Activated naive CD8-positive, alpha-beta T cell treated with anti-CD3 and anti-CD28 coated beads for 36 hours (primary cell): ENCODE measurements around the gene TOMM20. TPM values are rescaled to one million over a fixed set of nuclear protein-coding genes. Genes with fewer than 3 reads are reported as not detected.
"Not testable (repeated sequence)": the region's sequence is repeated elsewhere in the genome, so short reads cannot be mapped to it uniquely, and the experiment has no call there.

Source experiments
- DNase-seq: peaks from one replicate; pipeline ENCODE4 v3.0.0; 2021
- H3K27ac Mint-ChIP-seq: one replicate; pipeline ENCODE4 v1.8.0; 2022; ENCODE audit warnings: mild to moderate bottlenecking, moderate library complexity, mixed read lengths
- H3K27me3 Mint-ChIP-seq: one replicate; pipeline ENCODE4 v1.8.0; 2022; ENCODE audit warnings: mild to moderate bottlenecking, mixed read lengths
- H3K36me3 Mint-ChIP-seq: one replicate; pipeline ENCODE4 v1.8.0; 2021; ENCODE audit warnings: mild to moderate bottlenecking, mixed read lengths
- H3K4me1 Mint-ChIP-seq: one replicate; pipeline ENCODE4 v1.8.0; 2021; ENCODE audit warnings: mixed read lengths
- H3K4me3 Mint-ChIP-seq: one replicate; pipeline ENCODE4 v1.8.0; 2022; ENCODE audit warnings: mild to moderate bottlenecking, moderate library complexity, mixed read lengths
- H3K9me3 Mint-ChIP-seq: one replicate; pipeline ENCODE4 v1.8.0; 2022; ENCODE audit warnings: mixed read lengths
- total RNA-seq, 2 experiments: library from RNA; stranded (reverse); gene quantifications; one replicate each; pipeline ENCODE4 v1.2.3, GENCODE V29; 2021

TOMM20 gene
- total RNA-seq, 2 experiments from 2014 or later = 131 to 150 TPM

DNA sequence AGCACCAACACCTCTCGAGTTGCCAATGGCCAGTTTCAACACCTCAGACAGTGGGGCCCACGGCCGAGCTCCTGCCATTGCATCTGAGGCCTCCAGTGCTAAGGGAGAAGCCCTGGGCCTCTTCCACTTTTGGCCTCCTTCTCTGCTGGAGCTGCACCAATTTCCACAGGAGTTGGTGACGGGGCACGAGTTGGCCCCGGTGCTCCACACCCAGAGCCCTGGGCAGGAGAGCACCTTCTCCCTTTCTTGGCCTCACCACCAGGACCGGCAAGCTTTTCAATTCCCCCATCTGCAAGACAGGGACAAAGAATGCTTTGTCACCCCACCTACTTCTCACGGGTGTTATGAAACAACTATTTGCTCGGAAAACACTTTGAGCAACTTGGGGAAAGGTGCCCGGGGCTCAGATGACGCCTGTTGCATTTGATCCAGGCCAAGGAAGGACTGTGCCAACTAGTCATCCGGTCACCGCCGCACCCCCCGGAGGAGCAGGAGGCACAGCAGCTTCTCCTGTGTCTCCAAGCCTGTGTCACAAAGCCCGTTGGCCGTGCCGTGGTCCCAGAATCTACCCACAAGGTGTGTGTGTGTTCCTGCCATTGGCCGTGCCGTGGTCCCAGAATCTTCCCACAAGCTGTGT is 55.2 kb downstream of the TOMM20 start:
- peaks cover 34% of the 10 kb centered on the region for H3K4me1 Mint-ChIP-seq
- H3K27ac Mint-ChIP-seq = no peak overlapping the region
- no peaks in the 10 kb centered on the region for H3K27me3 Mint-ChIP-seq
- no peaks in the 10 kb centered on the region for H3K9me3 Mint-ChIP-seq
- no peaks in the 10 kb centered on the region for H3K36me3 Mint-ChIP-seq
- H3K4me3 Mint-ChIP-seq = no peak overlapping the region
- no peak for DNase-seq

DNA sequence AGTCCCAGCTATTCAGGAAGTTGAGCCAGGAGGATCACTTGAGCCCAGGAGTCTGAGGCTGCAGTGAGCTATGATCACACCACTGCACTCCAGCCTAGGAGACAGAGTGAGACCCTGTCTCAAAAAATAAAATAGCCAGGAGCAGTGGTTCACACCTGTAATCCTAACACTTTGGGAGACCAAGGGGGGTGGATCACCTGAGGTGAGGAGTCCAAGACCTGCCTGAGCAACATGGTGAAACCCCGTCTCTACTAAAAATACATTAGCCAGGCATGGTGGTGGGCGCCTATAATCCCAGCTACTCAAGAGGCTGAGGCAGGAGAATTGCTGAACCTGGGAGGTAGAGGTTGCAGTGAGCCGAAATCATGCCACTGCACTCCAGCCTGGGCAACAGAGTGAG is 56.1 kb downstream of the TOMM20 start:
- H3K9me3 Mint-ChIP-seq, H3K27me3 Mint-ChIP-seq, H3K4me3 Mint-ChIP-seq, H3K27ac Mint-ChIP-seq, H3K36me3 Mint-ChIP-seq, DNase-seq: not testable (repeated sequence)
- H3K4me1 Mint-ChIP-seq = peaks cover 35% of the 10 kb centered on the region

DNA sequence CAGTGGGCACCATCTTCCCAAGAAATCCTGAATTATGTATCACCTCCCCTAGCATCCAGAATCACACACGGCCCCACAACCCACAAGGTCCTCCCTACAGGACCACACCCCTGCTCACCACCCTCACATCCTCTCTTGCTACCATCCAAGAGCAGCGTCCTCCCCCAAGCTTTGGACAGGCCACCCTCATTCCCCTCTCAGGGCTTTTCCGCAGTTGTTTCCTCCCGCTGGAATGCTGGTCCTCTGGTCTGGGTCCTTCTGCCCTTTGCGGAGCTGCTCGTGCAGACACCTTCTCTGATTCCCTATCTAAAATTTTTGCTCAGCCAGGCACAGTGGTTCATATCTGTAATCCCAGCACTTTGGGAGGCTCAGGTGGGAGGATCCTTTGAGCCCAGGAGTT is 56.5 kb downstream of the TOMM20 start:
- H3K4me1 Mint-ChIP-seq = peaks cover 33% of the 10 kb centered on the region
- H3K36me3 Mint-ChIP-seq = no peaks in the 10 kb centered on the region
- H3K4me3 Mint-ChIP-seq = no peak overlapping the region
- no peaks in the 10 kb centered on the region for H3K9me3 Mint-ChIP-seq
- H3K27me3 Mint-ChIP-seq = no peaks in the 10 kb centered on the region
- H3K27ac Mint-ChIP-seq = no peak overlapping the region
- DNase-seq = no peak

DNA sequence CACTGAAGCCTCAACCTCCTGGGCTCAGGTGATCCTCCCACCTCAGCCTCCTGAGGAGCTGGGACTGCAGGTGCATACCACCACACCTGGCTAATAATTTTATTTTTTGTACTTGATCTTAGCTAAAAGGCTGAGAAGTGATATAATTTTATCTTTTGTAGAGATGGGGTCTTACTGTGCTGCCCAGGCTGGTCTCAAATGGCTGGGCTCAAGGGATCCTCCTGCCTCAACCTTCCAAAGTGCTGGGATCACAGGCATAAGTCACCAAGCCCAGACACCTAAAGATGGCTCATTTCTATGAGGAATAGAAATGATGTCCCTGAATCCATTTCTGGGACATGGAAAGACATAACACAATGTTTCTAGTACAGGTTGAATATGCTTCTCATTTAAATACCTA is 57.8 kb downstream of the TOMM20 start:
- H3K9me3 Mint-ChIP-seq = no peaks in the 10 kb centered on the region
- no peak overlapping the region for H3K4me3 Mint-ChIP-seq
- H3K27me3 Mint-ChIP-seq = no peaks in the 10 kb centered on the region
- no peak overlapping the region for H3K27ac Mint-ChIP-seq
- peaks cover 25% of the 10 kb centered on the region for H3K4me1 Mint-ChIP-seq
- no peaks in the 10 kb centered on the region for H3K36me3 Mint-ChIP-seq
- no peak for DNase-seq

DNA sequence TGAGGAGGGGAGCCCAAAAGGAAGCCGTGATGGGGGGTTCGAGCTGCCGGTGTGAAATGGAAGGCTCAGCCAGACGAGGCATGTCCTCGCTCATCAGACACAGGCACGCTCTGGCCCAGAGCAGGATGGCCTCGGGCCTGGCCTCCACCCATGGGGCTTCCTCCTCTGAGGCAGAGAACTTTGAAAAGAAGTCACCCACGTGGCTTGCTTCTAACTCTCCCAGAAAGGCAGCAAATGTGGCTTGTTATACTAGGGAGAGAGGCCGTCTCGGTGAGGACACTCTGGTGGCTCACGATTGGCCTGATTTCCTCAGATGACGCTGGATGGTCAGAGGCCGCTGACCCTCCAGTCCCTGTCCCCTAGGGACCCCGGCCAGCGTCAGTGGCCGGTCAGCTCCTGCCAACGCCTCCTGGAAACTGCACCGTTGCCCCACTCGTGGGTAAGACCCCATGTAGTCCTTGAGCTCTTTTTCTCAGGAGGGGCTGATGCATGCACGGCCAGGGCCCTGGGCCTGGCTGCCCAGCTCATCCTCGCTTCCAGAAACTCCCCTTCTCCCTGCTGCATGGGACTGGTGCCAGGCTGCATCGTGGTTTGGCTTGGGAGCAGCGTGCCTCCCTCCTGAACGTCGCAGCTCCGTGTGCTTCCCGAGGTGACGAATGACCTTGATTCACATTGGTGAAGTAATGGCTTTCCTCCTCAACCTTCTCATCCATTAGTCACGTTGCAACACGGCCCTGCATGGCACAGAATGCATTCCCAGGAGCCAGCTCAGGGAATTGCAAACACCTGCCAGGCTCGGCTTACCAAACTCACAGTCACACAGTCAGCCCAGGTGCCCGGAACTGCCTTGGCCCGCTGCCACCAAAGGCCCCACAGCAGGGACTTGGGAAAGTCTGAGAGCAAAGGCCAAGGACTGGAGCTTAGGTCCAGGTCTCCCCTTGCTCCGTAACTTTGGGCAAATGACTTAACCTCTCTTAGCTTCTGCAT is 58.8 kb downstream of the TOMM20 start:
- no peak for DNase-seq
- Mint-ChIP-seq H3K27ac (no peak overlapping the region), H3K9me3 (no peaks in the 10 kb centered on the region), H3K4me1 (peaks cover 16% of the 10 kb centered on the region), H3K36me3 (no peaks in the 10 kb centered on the region), H3K4me3 (no peak overlapping the region), H3K27me3 (no peaks in the 10 kb centered on the region)

DNA sequence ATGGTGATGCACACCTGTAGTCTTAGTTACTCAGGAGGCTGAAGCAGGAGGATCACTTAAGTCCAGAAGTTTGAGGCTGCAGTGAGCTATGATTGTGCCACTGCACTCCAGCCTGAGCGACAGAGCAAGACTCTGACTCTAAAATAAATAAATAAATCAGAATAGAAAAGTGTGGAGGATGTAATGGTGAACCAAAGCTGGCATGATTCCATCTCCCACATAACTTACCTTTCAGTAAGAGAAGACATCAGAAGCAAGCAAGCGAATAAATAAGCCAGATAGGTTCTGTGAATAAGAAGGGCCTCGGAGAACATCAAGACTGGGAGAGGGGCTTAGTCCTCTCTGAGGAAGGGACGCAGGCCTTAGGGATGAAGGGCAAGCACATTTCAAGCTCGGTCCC is 59.5 kb downstream of the TOMM20 start:
- Mint-ChIP-seq H3K36me3 (no peaks in the 10 kb centered on the region), H3K27ac (no peak overlapping the region), H3K4me1 (peaks cover 9% of the 10 kb centered on the region), H3K4me3 (no peak overlapping the region), H3K27me3 (no peaks in the 10 kb centered on the region), H3K9me3 (no peaks in the 10 kb centered on the region)
- DNase-seq = no peak

DNA sequence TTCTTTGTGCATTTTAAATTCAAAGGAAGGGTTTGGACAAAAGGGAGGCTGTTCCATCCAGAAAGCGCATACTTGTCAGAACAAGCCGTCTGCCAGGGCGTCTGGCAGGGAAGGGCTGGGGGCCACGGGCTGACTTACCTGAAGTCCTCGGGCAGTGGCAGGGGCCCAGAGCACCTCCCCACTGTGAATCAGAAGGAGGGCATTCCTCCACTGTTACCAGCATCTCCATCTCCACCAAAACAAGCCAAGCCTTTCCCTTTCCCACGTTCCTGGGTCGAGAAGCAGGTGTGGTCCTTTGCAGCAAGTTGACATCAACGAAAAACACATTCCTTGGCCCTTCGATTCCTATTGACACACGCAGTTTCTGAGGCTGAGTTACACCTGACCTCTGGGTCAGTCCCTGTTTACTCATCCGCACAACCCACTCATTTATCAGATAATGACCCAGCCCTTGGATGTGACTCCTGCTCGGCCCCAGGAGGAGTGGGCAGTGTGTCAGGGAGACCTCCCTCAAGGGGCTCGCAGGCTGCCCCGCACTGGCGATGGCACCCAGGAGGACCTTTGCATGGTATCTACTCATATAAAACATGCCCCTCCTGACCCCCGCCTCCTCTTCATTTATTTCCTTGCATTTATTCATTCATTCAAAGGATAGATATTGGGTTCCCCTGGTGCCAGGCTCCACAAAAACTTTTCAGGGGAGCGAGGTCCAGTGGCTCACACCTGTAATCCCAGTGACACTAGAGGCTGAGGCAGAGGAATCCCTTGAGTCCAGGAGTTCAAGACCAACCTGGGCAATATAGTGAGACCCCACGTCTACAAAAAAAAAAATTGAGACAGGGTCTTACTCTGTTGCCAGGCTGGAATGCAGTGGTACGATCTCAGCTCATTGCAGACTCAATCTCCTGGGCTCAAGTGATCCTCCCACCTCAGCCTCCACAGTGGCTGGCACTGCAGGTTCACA is 60.2 kb downstream of the TOMM20 start:
- no peak overlapping the region for H3K27ac Mint-ChIP-seq
- no peak for DNase-seq
- no peaks in the 10 kb centered on the region for H3K36me3 Mint-ChIP-seq
- no peak overlapping the region for H3K4me3 Mint-ChIP-seq
- no peaks in the 10 kb centered on the region for H3K27me3 Mint-ChIP-seq
- H3K4me1 Mint-ChIP-seq = peaks cover 10% of the 10 kb centered on the region
- H3K9me3 Mint-ChIP-seq = no peaks in the 10 kb centered on the region

DNA sequence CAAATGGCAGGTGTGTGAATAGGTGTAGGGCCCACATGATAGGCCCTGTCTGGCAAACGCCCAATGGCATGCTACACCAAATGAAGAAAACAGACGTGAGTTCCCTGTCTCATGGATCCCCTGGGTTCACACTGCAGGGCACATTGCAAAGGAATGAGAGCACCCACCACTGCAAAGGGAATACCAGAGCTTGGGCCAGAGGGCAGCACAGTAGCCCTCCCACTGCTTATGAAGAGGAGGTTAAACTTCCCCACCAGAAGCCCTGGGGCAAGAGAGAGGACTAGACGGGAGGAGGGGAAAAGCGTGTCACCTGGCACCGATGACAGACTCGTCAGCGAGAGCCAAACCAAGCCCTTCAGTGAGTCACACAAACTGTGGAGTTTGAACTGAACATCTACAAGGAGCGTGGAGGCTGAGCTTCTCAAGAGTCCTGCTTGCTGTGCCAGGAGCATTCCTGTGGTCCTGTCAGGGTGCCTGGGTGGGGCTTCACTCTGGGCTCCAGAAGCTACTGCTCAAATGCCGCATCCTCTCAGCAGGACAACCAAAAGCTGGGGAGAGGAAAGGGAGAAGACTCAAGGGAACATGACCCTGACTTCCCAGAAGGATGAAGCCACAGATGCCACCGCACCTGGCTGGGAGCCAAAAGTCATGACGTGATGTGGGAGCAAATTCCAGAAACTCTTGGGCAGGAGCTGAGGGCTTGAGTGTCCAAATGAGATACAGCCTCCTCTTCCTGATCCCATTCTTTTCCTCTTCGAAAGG is 61.1 kb downstream of the TOMM20 start:
- no peak for DNase-seq
- H3K36me3 Mint-ChIP-seq = no peaks in the 10 kb centered on the region
- H3K4me1 Mint-ChIP-seq = peaks cover 16% of the 10 kb centered on the region
- no peaks in the 10 kb centered on the region for H3K27me3 Mint-ChIP-seq
- H3K4me3 Mint-ChIP-seq = no peak overlapping the region
- H3K9me3 Mint-ChIP-seq = no peaks in the 10 kb centered on the region
- no peak overlapping the region for H3K27ac Mint-ChIP-seq

DNA sequence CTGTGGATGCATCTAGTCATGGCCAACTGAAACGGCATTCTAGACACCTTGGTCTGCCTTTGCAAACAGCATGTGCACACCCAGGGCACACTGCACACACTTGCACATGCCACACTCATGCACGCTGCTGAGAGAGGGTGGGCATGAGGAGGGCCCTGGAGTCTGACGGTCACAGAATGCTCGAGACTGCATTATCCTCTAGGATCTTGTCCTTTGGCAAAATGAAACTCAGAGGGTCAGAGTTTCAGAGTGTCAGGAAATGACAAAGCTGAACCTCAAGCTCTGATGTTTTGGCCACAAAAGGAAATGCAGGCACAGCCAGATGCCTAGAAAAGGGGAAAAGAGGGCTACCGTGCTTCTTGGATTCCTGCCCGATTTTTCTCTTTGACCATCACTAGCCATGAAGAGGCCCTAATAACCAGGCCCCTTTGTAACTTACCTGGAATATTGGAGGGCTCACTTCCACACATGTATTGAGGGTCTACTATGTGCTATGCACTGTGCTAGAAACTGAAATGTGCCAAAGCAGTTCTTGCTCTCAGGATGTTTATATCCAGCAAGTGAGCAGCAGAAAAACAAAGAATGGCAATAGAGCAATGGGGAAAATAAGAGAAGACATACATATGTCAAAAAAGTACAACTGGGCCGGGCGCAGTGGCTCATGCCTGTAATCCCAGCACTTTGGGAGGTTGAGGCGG is 65.4 kb downstream of the TOMM20 start:
- Mint-ChIP-seq H3K36me3 (no peaks in the 10 kb centered on the region), H3K4me3 (no peak overlapping the region), H3K27me3 (no peaks in the 10 kb centered on the region), H3K27ac (no peak overlapping the region), H3K4me1 (peaks cover 16% of the 10 kb centered on the region), H3K9me3 (no peaks in the 10 kb centered on the region)
- DNase-seq = no peak

DNA sequence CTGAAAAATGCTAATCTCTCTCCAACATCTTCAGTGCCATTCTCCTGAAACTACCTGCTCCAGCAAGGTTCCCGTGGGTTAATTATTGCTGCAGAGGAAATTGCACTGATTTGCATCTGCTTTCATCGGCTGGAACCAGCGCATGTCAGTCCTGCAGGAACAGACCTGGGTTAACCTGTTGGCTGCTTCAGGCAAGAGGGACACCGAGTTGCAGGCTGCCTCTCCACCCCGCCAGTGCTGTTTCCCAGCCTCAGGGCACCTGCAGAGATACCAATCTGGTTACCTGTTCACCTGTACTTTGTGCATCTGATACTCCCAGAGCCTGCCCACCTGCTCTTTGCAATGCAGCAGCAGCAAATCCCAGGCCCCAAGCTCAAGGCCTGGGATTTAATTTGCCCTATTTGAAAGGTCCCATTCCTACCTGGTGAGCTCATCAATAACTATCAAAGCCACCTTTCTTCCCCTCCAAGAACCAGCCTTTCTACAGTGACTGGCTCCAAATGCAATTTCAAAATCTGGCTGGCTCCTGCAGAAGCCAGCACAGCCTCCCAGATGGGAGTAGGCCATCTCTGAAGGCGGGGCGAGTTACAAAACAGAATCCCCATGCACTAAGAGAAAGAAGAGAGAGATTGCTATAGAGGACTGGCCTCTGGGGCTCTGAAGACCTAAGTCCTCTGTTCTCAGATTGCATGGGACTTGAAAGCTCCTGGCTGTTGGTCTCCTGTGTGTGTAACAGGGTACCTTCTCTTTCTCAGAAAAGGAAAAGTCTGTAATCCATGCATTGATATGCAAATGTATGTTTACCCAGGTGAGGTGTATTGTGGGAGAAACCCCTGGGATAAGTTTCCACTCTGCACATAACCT is 67.8 kb downstream of the TOMM20 start:
- no peak for DNase-seq
- no peak overlapping the region for H3K4me3 Mint-ChIP-seq
- peaks cover 12% of the 10 kb centered on the region for H3K4me1 Mint-ChIP-seq
- H3K36me3 Mint-ChIP-seq = no peaks in the 10 kb centered on the region
- no peaks in the 10 kb centered on the region for H3K27me3 Mint-ChIP-seq
- H3K9me3 Mint-ChIP-seq = no peaks in the 10 kb centered on the region
- H3K27ac Mint-ChIP-seq = no peak overlapping the region
